22Rv1 (cell line): Measurements from ENCODE around the gene BNC2.

Source experiments
- ZFX ChIP-seq: fragments of 450-650 bp; IDR thresholded peaks from 2 replicates; pipeline ENCODE4 v1.6.1; 2017; ENCODE audit warnings: antibody characterized with exemption, borderline replicate concordance
- TF ChIP-seq, protein P1 (sequence below): fragments of 450-650 bp; IDR thresholded peaks from 2 replicates; pipeline ENCODE4 v1.5.1; 2017; ENCODE audit warnings: mild to moderate bottlenecking

DNA sequence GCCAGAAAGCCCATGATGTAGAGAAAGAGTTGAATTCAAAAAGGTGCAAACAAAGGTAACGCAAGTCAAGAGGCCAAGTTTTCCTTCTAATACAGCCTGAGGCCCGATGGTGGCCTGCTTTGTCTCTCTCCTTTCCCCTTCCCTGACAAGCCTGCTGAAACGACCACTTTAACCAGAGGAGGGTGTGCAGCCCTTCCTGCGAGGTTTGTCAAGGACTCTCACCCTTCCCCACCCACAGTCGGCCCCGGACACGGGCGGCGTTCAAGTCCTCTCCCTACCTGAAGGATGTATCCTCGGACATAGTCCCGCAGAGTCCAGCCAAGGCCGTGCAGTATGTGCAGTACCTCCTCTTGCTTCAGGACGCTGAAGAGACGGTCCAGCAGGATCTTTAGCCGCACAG is 318.2 kb downstream of the BNC2 start:
- TF ChIP-seq, protein P1, sequence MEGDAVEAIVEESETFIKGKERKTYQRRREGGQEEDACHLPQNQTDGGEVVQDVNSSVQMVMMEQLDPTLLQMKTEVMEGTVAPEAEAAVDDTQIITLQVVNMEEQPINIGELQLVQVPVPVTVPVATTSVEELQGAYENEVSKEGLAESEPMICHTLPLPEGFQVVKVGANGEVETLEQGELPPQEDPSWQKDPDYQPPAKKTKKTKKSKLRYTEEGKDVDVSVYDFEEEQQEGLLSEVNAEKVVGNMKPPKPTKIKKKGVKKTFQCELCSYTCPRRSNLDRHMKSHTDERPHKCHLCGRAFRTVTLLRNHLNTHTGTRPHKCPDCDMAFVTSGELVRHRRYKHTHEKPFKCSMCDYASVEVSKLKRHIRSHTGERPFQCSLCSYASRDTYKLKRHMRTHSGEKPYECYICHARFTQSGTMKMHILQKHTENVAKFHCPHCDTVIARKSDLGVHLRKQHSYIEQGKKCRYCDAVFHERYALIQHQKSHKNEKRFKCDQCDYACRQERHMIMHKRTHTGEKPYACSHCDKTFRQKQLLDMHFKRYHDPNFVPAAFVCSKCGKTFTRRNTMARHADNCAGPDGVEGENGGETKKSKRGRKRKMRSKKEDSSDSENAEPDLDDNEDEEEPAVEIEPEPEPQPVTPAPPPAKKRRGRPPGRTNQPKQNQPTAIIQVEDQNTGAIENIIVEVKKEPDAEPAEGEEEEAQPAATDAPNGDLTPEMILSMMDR = no peak
- TF ChIP-seq ZFX = no peak
